ENCODE data around the gene FNDC4.

Gene FNDC4

GRCh38 chr2:27493948-27494283, 1.1 kb downstream of the FNDC4 start:
- DNase-seq (ENCODE audit: low spot score): no peak

DNA sequence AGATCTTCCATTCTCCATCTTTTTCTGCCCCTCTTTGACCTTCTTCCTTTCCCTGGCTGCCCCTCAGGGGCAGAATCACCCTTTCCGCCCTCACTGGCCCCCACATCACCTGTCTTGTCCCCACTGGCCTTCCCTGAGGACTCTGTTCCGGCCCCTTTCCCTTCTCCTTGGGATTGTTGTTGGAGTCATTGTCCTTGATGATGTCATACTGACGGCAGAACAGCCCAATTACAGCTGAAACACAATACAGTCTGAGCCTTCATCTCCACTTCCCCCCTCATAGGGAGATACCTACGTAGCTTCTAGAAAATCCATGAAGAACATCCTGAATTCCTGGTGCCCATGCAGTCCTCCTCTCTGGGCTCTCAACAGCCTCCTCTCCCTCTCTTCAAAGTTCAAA, 2.4 kb downstream of the FNDC4 start:
- no peak for DNase-seq (ENCODE audit: low spot score)

DNA sequence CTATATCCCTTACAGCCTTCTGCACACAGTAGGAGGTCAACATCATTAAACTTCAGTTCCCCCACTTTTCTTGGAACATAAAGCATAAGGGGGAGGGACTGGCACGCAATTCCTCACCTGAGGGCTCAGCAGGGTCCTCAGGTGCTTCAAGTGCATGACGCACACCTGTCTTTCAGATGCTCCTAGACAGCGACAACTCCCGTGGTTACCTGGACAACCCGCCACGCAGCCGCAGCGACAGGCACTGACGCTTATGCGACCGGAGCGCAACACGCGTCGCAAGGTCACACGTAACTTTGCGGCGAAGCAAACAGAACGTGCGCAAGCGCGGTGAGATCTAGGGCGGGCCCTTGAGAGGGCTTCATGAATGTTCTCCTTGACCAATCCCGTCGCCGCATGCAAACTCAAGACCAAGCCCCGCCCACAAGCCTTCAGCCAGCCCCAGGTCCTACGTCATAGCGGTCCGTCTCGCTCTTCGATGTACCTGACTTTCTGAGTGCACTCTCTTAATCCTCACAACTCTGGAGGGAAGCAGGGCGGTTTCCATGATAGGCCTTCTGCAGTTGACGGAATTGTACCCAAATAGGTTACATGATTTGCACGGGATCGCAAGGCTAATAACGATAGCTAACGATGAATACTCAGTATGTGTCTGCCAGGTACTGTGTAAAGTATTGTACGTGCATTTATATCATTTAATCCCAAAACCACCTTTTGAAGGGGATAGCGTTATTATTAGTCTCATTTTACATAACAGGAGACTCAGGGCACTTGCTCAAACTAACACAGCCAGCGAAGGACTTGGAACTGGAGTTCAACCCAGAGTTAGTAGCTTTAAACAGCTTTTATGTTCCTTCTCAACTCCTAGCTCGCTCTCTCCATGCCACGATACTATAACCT, 5.3 kb downstream of the FNDC4 start, which contains the start of gene IFT172:
TSS of gene IFT172 (minus strand) at position 246 of the 900 bp plus-strand sequence. CDS start at position 156, 90 bp downstream.
- DNase-seq (ENCODE audit: low spot score): peak; percentile 98

- DNase-seq (ENCODE audit: low spot score): peak; percentile 12
These were observed 5.9 kb downstream of the FNDC4 start for GRCh38 chr2:27489118-27489497.

DNA sequence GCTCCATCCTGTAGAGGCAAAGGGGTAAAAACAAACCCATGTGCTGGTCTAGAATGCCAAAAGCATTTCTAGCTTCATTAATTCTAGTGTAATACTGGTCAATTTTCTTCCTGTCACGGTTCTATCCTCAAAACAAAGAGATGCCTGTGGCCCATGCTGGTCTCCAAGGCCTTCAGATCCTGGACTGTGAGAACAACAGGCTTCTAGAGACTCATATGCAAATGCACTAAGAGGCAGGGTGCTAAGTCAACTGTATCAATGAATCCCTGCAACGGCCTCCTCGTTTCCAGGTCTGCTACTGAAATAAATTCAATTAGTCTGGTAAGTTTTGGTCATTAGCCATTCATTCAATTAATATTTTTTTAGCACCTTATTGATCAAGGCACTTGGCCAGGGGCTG, 9.5 kb downstream of the FNDC4 start:
- DNase-seq (ENCODE audit: low spot score): no peak

DNA sequence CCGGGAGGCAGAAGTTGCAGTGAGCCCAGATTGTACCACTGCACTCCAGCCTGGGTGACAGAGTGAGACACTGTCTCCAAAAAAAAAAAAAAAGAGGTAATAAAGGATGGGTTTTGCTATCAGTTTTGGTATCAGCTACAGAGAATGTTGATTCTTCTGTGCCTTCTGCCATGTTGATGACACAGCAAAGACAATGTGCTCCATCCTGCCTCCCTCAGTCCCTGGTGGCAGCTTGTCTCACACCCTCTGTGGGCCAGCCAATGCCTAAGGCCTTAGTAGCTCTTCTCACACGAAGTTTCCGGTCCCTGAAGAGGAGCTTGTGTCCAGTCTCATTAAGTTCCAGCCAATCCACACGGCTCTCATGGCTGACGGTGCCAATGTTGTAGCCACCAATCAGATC, 23.0 kb downstream of the FNDC4 start:
- DNase-seq (ENCODE audit: low spot score): no peak

DNA sequence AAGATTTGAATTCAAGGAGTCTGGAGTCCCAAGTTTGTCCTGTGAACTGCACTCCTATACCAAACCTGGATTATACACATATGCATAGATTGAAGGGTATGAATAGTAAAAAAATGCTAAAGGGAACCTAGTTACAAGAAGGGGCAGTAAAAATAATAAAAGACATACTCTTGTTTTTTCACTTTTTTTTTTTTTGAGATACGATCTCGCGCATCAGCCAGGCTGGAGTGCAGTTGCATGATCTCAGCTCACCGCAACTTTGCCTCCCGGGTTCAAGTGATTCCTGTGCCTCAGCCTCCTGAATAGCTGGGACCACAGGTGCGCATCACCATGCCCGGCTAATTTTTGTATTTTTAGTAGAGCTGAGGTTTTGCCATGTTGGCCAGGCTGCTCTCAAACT, 30.6 kb downstream of the FNDC4 start:
- no peak for DNase-seq (ENCODE audit: low spot score)

DNA sequence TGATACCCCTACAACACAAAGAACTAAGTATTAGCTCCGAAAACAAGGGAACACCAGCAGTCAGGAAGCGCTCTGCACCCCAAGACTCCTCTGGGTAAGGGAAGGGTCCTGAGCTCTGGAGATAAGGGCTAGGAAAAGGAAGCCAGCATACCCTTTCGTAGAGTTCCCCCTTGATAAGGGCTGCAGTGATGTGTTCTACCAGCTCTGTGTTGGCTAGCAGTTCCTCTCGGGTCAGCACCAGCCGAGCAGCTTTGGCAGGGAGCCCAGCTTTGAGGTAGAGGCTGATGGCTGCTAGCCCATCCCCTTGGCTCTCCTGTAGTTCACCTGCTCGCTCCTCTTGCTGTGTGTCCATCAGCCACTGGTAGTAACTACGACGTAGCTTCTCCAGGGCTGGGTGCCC, 33.9 kb downstream of the FNDC4 start:
- DNase-seq (ENCODE audit: low spot score): no peak

GRCh38 chr2:27453968-27454367, 41.0 kb downstream of the FNDC4 start:
- DNase-seq (ENCODE audit: low spot score): no peak

- no peak for DNase-seq (ENCODE audit: low spot score)
These were observed 43.9 kb downstream of the FNDC4 start for GRCh38 chr2:27451095-27451494.

- DNase-seq (ENCODE audit: low spot score): no peak
These were observed 46.6 kb downstream of the FNDC4 start for GRCh38 chr2:27448381-27448780.

- no peak for DNase-seq (ENCODE audit: low spot score)
These were observed 48.9 kb downstream of the FNDC4 start for GRCh38 chr2:27446057-27446456.

- no peak for DNase-seq (ENCODE audit: low spot score)
These were observed 49.4 kb downstream of the FNDC4 start for GRCh38 chr2:27445615-27446014.

GRCh38 chr2:27445155-27445554, 49.8 kb downstream of the FNDC4 start:
- DNase-seq (ENCODE audit: low spot score): no peak

GRCh38 chr2:27442920-27443282, 52.1 kb downstream of the FNDC4 start:
- DNase-seq (ENCODE audit: low spot score): peak; percentile 26

DNA sequence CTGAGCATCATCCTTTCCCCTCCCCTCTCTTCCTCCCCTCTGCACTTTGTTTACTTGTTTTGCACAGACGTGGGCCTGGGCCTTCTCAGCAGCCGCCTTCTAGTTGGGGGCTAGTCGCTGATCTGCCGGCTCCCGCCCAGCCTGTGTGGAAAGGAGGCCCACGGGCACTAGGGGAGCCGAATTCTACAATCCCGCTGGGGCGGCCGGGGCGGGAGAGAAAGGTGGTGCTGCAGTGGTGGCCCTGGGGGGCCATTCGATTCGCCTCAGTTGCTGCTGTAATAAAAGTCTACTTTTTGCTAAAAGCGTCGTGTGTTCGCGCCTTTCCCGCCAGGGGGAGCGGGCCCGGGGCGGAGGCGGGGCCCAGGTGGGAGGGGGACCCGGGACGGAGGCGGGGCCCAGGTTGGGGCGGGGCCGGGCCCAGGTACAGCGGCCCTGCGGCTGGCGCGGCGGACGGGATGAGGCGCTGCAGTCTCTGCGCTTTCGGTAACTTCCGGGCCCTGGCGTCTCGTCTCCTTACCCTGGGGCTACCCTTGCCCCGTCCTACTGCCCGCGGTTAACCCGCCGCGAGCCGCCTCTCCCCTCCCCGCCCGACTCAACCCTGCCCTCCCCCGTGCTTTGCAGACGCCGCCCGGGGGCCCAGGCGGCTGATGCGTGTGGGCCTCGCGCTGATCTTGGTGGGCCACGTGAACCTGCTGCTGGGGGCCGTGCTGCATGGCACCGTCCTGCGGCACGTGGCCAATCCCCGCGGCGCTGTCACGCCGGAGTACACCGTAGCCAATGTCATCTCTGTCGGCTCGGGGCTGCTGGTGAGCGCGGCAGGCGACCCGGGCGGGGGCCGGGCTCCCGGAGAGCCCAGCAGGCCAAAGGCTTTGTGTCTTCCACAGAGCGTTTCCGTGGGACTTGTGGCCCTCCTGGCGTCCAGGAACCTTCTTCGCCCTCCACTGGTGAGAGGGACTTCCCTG, 52.8 kb downstream of the FNDC4 start, which contains the start of gene KRTCAP3:
TSS of gene KRTCAP3 (plus strand) at position 424 of the 962 bp plus-strand sequence. CDS start at position 456, 32 bp downstream.
- no peak for DNase-seq (ENCODE audit: low spot score)
